ENCODE results near the gene SLC39A9. TPM values are rescaled to one million over a fixed set of nuclear protein-coding genes. Genes with fewer than 3 reads are reported as not detected.

The SLC39A9 gene
- total RNA-seq, 1 donor from 2014 or later, result 59.1 TPM

GRCh38 chr14:69485701-69486100, 87.2 kb downstream of the SLC39A9 start:
- no peak for DNase-seq (ENCODE audit: low spot score in 2 of 2, unreplicated experiment in 2 of 2)
- Mint-ChIP-seq H3K27ac (no peak overlapping the region), H3K27me3 (ENCODE audit: low read depth) (peaks cover 80% of the 10 kb centered on the region), H3K4me1 (peaks cover 10% of the 10 kb centered on the region), H3K9me3 (no peaks in the 10 kb centered on the region), H3K4me3 (peak overlapping the region; percentile 37), H3K36me3 (no peaks in the 10 kb centered on the region)
- no peak for TF ChIP-seq CTCF (IDR thresholded peaks at IDR 0.05; ENCODE audit: unreplicated experiment)

DNA sequence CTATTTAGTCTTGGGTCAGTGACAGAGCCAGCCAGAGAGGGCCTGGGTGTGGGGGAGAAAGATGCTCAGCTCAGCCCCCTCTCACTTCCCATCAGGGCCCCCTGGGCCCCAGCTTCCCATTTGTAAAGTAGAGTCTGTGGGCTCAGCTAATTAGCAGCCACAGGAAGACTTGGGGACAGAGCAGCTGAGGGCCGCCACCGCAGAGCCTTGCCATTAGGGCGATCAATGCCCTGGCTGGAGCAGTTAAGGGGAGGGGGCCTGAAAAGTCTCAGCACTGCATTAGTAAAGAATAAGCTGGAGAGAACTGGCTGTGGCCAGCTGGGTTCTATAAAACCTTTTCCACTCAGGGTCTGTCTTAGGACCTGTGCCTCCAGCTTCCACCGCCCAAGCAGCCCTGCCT, 88.7 kb downstream of the SLC39A9 start:
- TF ChIP-seq CTCF (IDR thresholded peaks at IDR 0.05; ENCODE audit: unreplicated experiment), result no peak
- DNase-seq (ENCODE audit: low spot score in 2 of 2, unreplicated experiment in 2 of 2), result no peak
- H3K9me3 Mint-ChIP-seq, result no peaks in the 10 kb centered on the region
- H3K4me3 Mint-ChIP-seq, result no peak overlapping the region
- H3K27ac Mint-ChIP-seq, result no peak overlapping the region
- H3K4me1 Mint-ChIP-seq, result peaks cover 10% of the 10 kb centered on the region
- peaks cover 75% of the 10 kb centered on the region for H3K27me3 Mint-ChIP-seq (ENCODE audit: low read depth)
- H3K36me3 Mint-ChIP-seq, result no peaks in the 10 kb centered on the region

DNA sequence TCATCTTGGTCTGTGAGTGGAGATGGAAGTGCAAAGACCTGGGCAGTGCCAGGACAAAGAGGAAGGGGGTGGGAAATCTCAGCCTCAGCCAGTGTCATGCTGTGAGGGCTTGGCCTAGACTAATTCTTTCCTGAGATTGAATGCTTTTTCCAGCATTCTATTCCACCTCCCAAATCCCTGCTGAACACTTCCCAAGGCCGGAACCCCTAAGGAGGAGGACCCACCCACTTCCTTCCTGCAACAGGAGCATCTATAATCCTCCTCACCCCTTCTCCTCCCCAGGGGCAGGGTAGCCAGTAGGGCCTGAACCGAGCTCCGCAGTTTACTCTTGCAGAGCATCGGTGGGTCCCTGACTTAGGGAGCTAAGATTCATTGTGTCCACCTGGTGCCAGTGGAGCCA, 89.3 kb downstream of the SLC39A9 start:
- Mint-ChIP-seq H3K4me3 (no peak overlapping the region), H3K27me3 (ENCODE audit: low read depth) (peaks cover 71% of the 10 kb centered on the region), H3K9me3 (no peaks in the 10 kb centered on the region), H3K27ac (no peak overlapping the region), H3K36me3 (no peaks in the 10 kb centered on the region), H3K4me1 (peaks cover 10% of the 10 kb centered on the region)
- DNase-seq (ENCODE audit: low spot score in 2 of 2, unreplicated experiment in 2 of 2), result no peak
- no peak for TF ChIP-seq CTCF (IDR thresholded peaks at IDR 0.05; ENCODE audit: unreplicated experiment)

- Mint-ChIP-seq H3K36me3 (no peaks in the 10 kb centered on the region), H3K9me3 (no peaks in the 10 kb centered on the region), H3K4me1 (peaks cover 3% of the 10 kb centered on the region), H3K27ac (no peak overlapping the region), H3K4me3 (no peak overlapping the region), H3K27me3 (ENCODE audit: low read depth) (peaks cover 67% of the 10 kb centered on the region)
- no peak for DNase-seq (ENCODE audit: low spot score in 2 of 2, unreplicated experiment in 2 of 2)
- TF ChIP-seq CTCF (IDR thresholded peaks at IDR 0.05; ENCODE audit: unreplicated experiment), result no peak
Observed at GRCh38 chr14:69489495-69489894, 91.0 kb downstream of the SLC39A9 start.

GRCh38 chr14:69490219-69490918, 91.9 kb downstream of the SLC39A9 start:
- Mint-ChIP-seq H3K27ac (no peak overlapping the region), H3K27me3 (ENCODE audit: low read depth) (peaks cover 64% of the 10 kb centered on the region), H3K9me3 (no peaks in the 10 kb centered on the region), H3K4me1 (peaks cover 3% of the 10 kb centered on the region), H3K4me3 (no peak overlapping the region), H3K36me3 (no peaks in the 10 kb centered on the region)
- DNase-seq (ENCODE audit: low spot score in 2 of 2, unreplicated experiment in 2 of 2), result no peak
- no peak for TF ChIP-seq CTCF (IDR thresholded peaks at IDR 0.05; ENCODE audit: unreplicated experiment)
